Central memory CD8-positive, alpha-beta T cell (primary cell): ENCODE data around the gene COL4A5.
"Not testable (repeated sequence)": the region's sequence is repeated elsewhere in the genome, so short reads cannot be mapped to it uniquely, and the experiment has no call there.

Experiments used
- ATAC-seq: fragments of 150-1000 bp; cut with Tn5 transposase; replicated peaks from 2 replicates; pipeline ENCODE4 v1.10.0; 2022; ENCODE audit warnings: mild to moderate bottlenecking, moderate FRiP score, moderate number of reproducible peaks; ENCODE audit not compliant: poor library complexity, severe bottlenecking; ENCODE audit errors: extremely low read depth
- DNase-seq, 2 donors: peaks; one replicate each; pipeline ENCODE4 v3.0.0; 2021; ENCODE audit warnings: low spot score in 2 of 2
- H3K27ac Mint-ChIP-seq: one replicate; pipeline ENCODE4 v1.8.0; 2022; ENCODE audit warnings: low read depth, mild to moderate bottlenecking, moderate library complexity, mixed read lengths
- H3K27me3 Mint-ChIP-seq: one replicate; pipeline ENCODE4 v1.8.0; 2022; ENCODE audit warnings: mixed read lengths
- H3K36me3 Mint-ChIP-seq: one replicate; pipeline ENCODE4 v1.8.0; 2022; ENCODE audit warnings: mild to moderate bottlenecking, moderate library complexity, mixed read lengths; ENCODE audit not compliant: insufficient read depth
- H3K4me1 Mint-ChIP-seq: one replicate; pipeline ENCODE4 v1.8.0; 2022; ENCODE audit warnings: mixed read lengths
- H3K4me3 Mint-ChIP-seq: one replicate; pipeline ENCODE4 v1.8.0; 2022; ENCODE audit warnings: mild to moderate bottlenecking, moderate library complexity, mixed read lengths
- H3K9me3 Mint-ChIP-seq: one replicate; pipeline ENCODE4 v1.8.0; 2022; ENCODE audit warnings: mixed read lengths

The COL4A5 gene

GRCh38 chrX:108481528-108481927 lies 41.9 kb downstream of the COL4A5 start:
- H3K4me1 Mint-ChIP-seq, ATAC-seq, H3K36me3 Mint-ChIP-seq, DNase-seq, H3K9me3 Mint-ChIP-seq, H3K4me3 Mint-ChIP-seq, H3K27me3 Mint-ChIP-seq, H3K27ac Mint-ChIP-seq: not testable (repeated sequence)

DNA sequence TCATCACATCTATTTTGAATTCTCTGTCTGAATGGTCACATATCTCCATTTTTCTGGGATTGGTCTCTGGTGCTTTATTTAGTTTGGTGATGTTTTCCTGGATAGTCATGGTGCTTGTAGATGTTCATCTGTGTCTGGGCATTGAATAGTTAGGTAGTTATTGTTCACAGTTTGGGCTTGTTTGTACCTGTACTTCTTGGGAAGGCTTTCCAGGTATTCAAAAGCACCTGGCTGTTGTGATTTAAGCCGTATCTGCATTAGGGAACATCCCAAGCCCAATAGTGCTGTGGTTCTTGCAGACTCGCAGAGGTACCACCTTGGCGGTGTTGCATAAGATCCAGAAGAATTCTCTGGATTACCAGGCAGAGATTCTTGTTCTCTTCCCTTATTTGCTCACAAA lies 44.6 kb downstream of the COL4A5 start:
- H3K9me3 Mint-ChIP-seq = no peaks in the 10 kb centered on the region
- H3K36me3 Mint-ChIP-seq = no peaks in the 10 kb centered on the region
- H3K4me1 Mint-ChIP-seq = no peaks in the 10 kb centered on the region
- H3K27me3 Mint-ChIP-seq = no peaks in the 10 kb centered on the region
- H3K4me3 Mint-ChIP-seq = no peak overlapping the region
- no peak overlapping the region for H3K27ac Mint-ChIP-seq
- no peak for DNase-seq
- no peak for ATAC-seq

- H3K27me3 Mint-ChIP-seq = no peaks in the 10 kb centered on the region
- ATAC-seq (no peak), DNase-seq (no peak)
- no peaks in the 10 kb centered on the region for H3K9me3 Mint-ChIP-seq
- H3K4me3 Mint-ChIP-seq = no peak overlapping the region
- H3K36me3 Mint-ChIP-seq = no peaks in the 10 kb centered on the region
- H3K27ac Mint-ChIP-seq = no peak overlapping the region
- no peaks in the 10 kb centered on the region for H3K4me1 Mint-ChIP-seq
These were observed 46.3 kb downstream of the COL4A5 start for GRCh38 chrX:108485960-108486359.

DNA sequence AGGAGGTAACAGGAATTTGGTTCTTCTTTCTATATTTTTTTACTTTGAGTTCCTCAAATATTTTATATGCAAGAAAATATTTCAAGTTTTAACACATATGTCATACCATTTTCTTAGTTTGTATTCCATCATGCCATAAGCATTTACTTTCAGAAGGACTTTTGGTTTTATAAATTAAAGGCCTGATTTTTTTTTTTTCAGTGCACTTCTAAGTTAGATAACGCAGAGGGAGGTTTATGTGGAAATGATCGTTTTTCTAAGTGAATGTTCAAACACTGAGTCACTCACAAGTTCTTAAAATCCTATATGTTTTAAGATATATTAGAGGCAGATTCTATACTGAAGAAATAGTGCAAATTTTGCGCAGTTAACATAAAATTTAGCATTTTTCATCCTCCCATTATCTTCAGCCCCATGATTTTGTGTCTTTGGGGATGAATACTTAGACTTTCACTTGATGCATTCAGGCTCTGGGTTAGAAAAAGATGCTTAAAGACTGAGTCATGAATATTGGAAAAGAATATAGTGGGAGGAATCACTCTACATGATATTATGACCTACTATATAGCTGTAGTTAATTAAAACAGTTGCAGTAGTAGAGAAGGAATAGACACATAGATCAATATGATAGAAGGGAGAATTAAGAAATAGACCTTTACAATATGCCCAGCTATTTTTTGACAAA lies 54.9 kb downstream of the COL4A5 start:
- H3K27me3 Mint-ChIP-seq = no peaks in the 10 kb centered on the region
- ATAC-seq = no peak
- no peak overlapping the region for H3K27ac Mint-ChIP-seq
- no peaks in the 10 kb centered on the region for H3K9me3 Mint-ChIP-seq
- no peak overlapping the region for H3K4me3 Mint-ChIP-seq
- DNase-seq = no peak
- H3K4me1 Mint-ChIP-seq = no peaks in the 10 kb centered on the region
- no peaks in the 10 kb centered on the region for H3K36me3 Mint-ChIP-seq

DNA sequence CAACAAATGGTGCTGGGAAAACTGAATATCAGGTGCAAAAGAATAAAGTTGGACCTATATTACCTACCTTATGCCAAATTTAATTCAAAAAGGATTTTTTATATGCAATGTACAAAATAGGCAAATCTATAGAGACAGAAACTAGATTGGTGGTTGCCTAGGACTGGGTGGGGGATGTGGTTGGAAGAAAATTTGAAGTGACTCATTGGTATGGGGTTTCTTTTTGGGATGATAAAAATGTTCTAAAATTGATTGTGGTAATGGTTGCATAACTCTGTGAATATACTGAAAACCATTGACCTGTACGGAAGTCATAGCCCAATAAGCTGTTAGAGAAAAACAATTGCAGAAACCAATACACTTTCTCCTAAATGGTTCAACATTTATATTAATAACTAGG lies 72.1 kb downstream of the COL4A5 start:
- no peaks in the 10 kb centered on the region for H3K27me3 Mint-ChIP-seq
- H3K9me3 Mint-ChIP-seq = no peaks in the 10 kb centered on the region
- ATAC-seq (no peak), DNase-seq (no peak)
- H3K4me1 Mint-ChIP-seq = no peaks in the 10 kb centered on the region
- no peaks in the 10 kb centered on the region for H3K36me3 Mint-ChIP-seq
- no peak overlapping the region for H3K4me3 Mint-ChIP-seq
- H3K27ac Mint-ChIP-seq = no peak overlapping the region

- H3K27ac Mint-ChIP-seq = no peak overlapping the region
- no peak overlapping the region for H3K4me3 Mint-ChIP-seq
- H3K9me3 Mint-ChIP-seq = no peaks in the 10 kb centered on the region
- no peaks in the 10 kb centered on the region for H3K27me3 Mint-ChIP-seq
- no peak for DNase-seq
- no peaks in the 10 kb centered on the region for H3K36me3 Mint-ChIP-seq
- no peak for ATAC-seq
- no peaks in the 10 kb centered on the region for H3K4me1 Mint-ChIP-seq
These were observed 76.5 kb downstream of the COL4A5 start for GRCh38 chrX:108516184-108516583.

DNA sequence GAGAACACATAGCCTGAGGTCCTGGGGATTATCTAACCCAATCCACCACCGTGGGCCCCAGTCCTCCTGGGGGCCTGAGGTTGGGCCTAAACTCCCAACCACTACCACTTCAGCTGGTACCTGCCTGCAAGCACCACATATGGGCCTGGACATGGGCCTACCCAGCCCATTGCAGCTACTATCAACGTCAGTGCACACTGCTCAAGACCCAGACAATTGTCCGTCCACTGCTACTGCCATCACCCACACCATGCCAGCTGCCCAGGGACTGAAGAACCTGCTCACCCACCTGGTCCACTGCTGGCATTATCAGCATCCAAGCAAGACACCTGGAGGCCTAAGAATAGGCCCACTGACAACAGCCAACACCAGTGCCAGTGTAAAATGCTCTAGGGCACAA lies 88.1 kb downstream of the COL4A5 start:
- ATAC-seq (no peak), DNase-seq (no peak)
- Mint-ChIP-seq H3K27ac (no peak overlapping the region), H3K36me3 (no peaks in the 10 kb centered on the region), H3K4me1 (no peaks in the 10 kb centered on the region), H3K4me3 (no peak overlapping the region), H3K9me3 (peaks cover 5% of the 10 kb centered on the region), H3K27me3 (no peaks in the 10 kb centered on the region)

DNA sequence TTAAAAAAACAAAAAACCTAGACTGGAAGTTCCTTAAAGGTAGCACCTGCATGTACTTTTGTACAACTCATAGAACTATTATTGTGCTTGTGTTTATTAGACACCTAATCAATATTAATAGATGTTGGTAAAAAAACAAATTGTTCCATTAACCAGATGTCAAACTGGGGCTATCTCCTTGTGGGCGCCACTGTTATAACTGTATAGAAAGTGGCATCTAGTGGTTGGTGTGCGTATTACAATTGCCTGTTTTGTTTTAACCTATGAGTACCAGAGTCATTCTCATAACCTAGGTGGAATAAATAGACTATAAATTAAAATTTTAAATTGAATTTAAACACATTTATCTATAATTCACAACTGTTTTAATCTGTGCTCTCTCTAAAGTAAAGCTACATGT lies 97.4 kb downstream of the COL4A5 start:
- no peak for ATAC-seq

GRCh38 chrX:108541286-108541685 lies 101.6 kb downstream of the COL4A5 start:
- Mint-ChIP-seq H3K4me1 (no peaks in the 10 kb centered on the region), H3K27me3 (no peaks in the 10 kb centered on the region), H3K36me3 (no peaks in the 10 kb centered on the region), H3K9me3 (no peaks in the 10 kb centered on the region), H3K4me3 (no peak overlapping the region), H3K27ac (no peak overlapping the region)
- no peak for DNase-seq
- ATAC-seq = no peak

More for the DNA sequence above, 97.4 kb downstream of the COL4A5 start:
- no peaks in the 10 kb centered on the region for H3K4me1 Mint-ChIP-seq
- H3K4me3 Mint-ChIP-seq = no peak overlapping the region
- no peak for DNase-seq
- H3K36me3 Mint-ChIP-seq = no peaks in the 10 kb centered on the region
- no peak overlapping the region for H3K27ac Mint-ChIP-seq
- H3K9me3 Mint-ChIP-seq = no peaks in the 10 kb centered on the region
- H3K27me3 Mint-ChIP-seq = no peaks in the 10 kb centered on the region

DNA sequence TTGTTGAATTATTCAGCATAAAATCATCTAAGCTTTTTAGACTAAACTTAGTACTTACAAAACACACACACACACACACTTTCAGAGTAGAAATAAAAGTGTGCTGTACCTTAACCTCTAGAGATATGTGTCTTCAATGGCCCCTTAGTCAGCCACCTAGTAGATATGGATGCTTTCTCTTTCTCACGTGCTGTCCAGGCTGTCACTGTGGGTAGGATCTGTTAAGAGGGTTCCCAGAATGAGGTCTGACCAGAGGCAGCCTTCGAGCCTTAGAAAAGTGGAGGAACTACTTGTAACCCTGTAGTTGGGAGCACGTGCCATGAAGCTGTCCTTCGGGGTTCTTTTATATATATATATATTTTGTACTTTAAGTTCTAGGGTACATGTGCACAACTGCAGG lies 117.9 kb downstream of the COL4A5 start:
- no peaks in the 10 kb centered on the region for H3K4me1 Mint-ChIP-seq
- DNase-seq (no peak), ATAC-seq (no peak)
- H3K4me3 Mint-ChIP-seq = no peak overlapping the region
- H3K36me3 Mint-ChIP-seq = no peaks in the 10 kb centered on the region
- H3K27me3 Mint-ChIP-seq = no peaks in the 10 kb centered on the region
- H3K27ac Mint-ChIP-seq = no peak overlapping the region
- peaks cover 5% of the 10 kb centered on the region for H3K9me3 Mint-ChIP-seq

GRCh38 chrX:108558217-108558616 lies 118.6 kb downstream of the COL4A5 start:
- Mint-ChIP-seq H3K4me1 (no peaks in the 10 kb centered on the region), H3K36me3 (no peaks in the 10 kb centered on the region), H3K27me3 (no peaks in the 10 kb centered on the region), H3K9me3 (peaks cover 5% of the 10 kb centered on the region), H3K4me3 (no peak overlapping the region), H3K27ac (no peak overlapping the region)
- ATAC-seq (no peak), DNase-seq (no peak)

DNA sequence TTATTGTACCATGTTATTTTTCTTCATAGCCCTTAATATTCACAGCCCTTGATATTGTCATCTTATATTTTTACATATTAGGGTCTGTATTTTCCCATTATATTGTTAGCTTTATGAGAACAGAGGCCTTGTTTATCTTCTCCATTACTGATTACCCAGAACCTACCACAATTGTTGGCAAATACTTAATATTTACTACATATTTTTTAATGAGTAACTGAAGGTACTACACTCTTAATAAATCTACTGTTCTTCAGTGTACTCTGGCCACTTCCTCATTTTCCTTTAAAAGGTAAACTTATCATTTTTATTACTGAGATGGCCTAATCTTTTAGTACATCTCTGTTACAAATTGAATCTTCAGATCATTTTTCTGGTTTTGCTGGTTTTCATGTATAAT lies 133.5 kb downstream of the COL4A5 start:
- H3K4me3 Mint-ChIP-seq = no peak overlapping the region
- no peak for DNase-seq
- peaks cover 12% of the 10 kb centered on the region for H3K9me3 Mint-ChIP-seq
- no peak overlapping the region for H3K27ac Mint-ChIP-seq
- ATAC-seq = no peak
- H3K4me1 Mint-ChIP-seq = no peaks in the 10 kb centered on the region
- no peaks in the 10 kb centered on the region for H3K36me3 Mint-ChIP-seq
- no peaks in the 10 kb centered on the region for H3K27me3 Mint-ChIP-seq

DNA sequence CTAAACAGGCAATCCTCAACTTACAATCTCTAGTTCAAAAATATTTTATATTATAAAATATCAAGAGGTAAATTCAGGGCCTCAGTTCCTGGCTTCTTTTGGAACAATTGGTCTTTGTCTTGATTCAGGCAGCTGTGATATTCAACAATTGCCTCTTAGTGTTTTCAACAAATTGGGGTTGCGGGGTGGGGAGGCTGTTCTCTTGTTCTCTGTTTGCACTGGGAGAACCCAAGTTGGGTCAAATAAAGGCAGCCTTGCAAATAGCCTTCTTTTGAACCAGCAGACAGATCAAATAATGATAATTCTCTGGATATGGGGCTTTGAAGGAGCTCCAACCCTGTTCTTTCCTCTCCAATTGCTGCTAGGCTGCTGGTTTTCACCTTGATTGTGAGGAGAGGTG lies 142.5 kb downstream of the COL4A5 start:
- DNase-seq (no peak), ATAC-seq (no peak)
- peaks cover 4% of the 10 kb centered on the region for H3K9me3 Mint-ChIP-seq
- H3K36me3 Mint-ChIP-seq = no peaks in the 10 kb centered on the region
- H3K27me3 Mint-ChIP-seq = no peaks in the 10 kb centered on the region
- H3K4me1 Mint-ChIP-seq = no peaks in the 10 kb centered on the region
- no peak overlapping the region for H3K4me3 Mint-ChIP-seq
- no peak overlapping the region for H3K27ac Mint-ChIP-seq
